ENCODE data around the gene DCAF6.

DCAF6 gene

DNA sequence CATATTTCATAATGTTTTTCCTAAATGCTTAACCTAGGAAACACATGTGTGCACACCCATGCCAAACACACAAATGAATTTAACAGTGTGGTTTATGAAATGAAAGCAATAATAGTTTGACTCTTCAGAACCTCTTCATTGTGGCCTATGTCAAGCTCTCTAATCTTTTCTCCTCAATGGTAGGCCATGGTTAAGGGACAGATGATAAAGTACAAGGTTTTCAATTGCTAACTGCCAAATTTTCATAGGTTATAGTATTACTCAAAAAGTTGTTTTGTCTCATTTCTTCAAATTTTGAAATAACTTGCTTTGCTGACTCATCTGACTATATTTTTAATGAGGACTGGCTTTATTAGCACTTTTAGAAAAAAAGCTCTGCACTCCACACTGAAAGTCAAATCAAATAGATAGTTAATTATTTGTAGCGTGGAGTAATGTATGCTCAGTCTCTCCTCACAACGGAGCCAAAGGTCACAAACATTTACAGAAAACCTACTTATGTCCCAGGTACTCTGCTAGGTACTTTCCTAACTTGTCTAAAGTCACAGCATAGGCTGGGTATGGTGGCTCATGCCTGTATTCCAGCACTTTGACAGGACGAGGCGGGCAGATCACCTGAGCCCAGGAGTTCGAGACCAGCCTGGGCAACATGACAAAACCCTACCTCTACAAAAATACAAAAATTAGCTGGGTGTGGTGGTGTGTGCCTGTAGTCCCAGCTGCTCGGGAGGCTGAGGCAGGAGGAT lies 19.5 kb upstream of the DCAF6 start:
- DNase-seq (ENCODE audit: low read depth in 1 of 2, low spot score in 1 of 2): no peak
- TF ChIP-seq, protein P1, sequence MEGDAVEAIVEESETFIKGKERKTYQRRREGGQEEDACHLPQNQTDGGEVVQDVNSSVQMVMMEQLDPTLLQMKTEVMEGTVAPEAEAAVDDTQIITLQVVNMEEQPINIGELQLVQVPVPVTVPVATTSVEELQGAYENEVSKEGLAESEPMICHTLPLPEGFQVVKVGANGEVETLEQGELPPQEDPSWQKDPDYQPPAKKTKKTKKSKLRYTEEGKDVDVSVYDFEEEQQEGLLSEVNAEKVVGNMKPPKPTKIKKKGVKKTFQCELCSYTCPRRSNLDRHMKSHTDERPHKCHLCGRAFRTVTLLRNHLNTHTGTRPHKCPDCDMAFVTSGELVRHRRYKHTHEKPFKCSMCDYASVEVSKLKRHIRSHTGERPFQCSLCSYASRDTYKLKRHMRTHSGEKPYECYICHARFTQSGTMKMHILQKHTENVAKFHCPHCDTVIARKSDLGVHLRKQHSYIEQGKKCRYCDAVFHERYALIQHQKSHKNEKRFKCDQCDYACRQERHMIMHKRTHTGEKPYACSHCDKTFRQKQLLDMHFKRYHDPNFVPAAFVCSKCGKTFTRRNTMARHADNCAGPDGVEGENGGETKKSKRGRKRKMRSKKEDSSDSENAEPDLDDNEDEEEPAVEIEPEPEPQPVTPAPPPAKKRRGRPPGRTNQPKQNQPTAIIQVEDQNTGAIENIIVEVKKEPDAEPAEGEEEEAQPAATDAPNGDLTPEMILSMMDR (IDR thresholded peaks at IDR 0.05; ENCODE audit: insufficient read depth, low read length): no peak
- no peak for TF ChIP-seq GABPA (IDR thresholded peaks at IDR 0.05; ENCODE audit: low read depth)
- no peak for TF ChIP-seq POLR2AphosphoS5 (IDR thresholded peaks at IDR 0.05; ENCODE audit: low read depth)
- no peak for TF ChIP-seq SPI1 (IDR thresholded peaks at IDR 0.05; ENCODE audit: borderline replicate concordance, low read depth)
- TF ChIP-seq REST (IDR thresholded peaks at IDR 0.05; ENCODE audit: insufficient replicate concordance, low read depth): no peak
- no peak overlapping the region for H3K27ac ChIP-seq (replicated peaks)
- H3K4me3 ChIP-seq (replicated peaks; ENCODE audit: insufficient read depth, low read length): no peak overlapping the region
- H3K27me3 ChIP-seq (ENCODE audit: insufficient read depth, poor library complexity, severe bottlenecking): no peaks in the 10 kb centered on the region

- H3K27ac ChIP-seq (replicated peaks): no peak overlapping the region; the same call in 1 of the 2 replicates
- no peak overlapping the region for H3K4me3 ChIP-seq (replicated peaks; ENCODE audit: insufficient read depth, low read length)
- no peaks in the 10 kb centered on the region for H3K27me3 ChIP-seq (ENCODE audit: insufficient read depth, poor library complexity, severe bottlenecking)
- TF ChIP-seq REST (IDR thresholded peaks at IDR 0.05; ENCODE audit: insufficient replicate concordance, low read depth): no peak
- TF ChIP-seq GABPA (IDR thresholded peaks at IDR 0.05; ENCODE audit: low read depth): no peak
- DNase-seq (ENCODE audit: low read depth in 1 of 2, low spot score in 1 of 2): no peak
Observed at GRCh38 chr1:167922023-167922422, 14.5 kb upstream of the DCAF6 start.

GRCh38 chr1:167922611-167923074 lies 13.8 kb upstream of the DCAF6 start:
- Histone ChIP-seq H3K27ac (replicated peaks) (no peak overlapping the region), H3K4me3 (replicated peaks; ENCODE audit: insufficient read depth, low read length) (no peak overlapping the region), H3K27me3 (ENCODE audit: insufficient read depth, poor library complexity, severe bottlenecking) (no peaks in the 10 kb centered on the region)
- no peak for DNase-seq (ENCODE audit: low read depth in 1 of 2, low spot score in 1 of 2)
- TF ChIP-seq SPI1 (IDR thresholded peaks at IDR 0.05; ENCODE audit: borderline replicate concordance, low read depth): no peak
- TF ChIP-seq REST (IDR thresholded peaks at IDR 0.05; ENCODE audit: insufficient replicate concordance, low read depth): no peak
- TF ChIP-seq, protein P1 (IDR thresholded peaks at IDR 0.05; ENCODE audit: insufficient read depth, low read length): no peak
